CD4-positive, alpha-beta T cell treated with Interleukin-6 at 100 ng/mL for 8 hours (primary cell): Measurements from ENCODE around the gene EEF1AKMT4.
"Not testable (repeated sequence)": the region's sequence is repeated elsewhere in the genome, so short reads cannot be mapped to it uniquely, and the experiment has no call there.

Source experiments
- DNase-seq: peaks from one replicate; pipeline ENCODE4 v3.0.0-alpha.2; 2020; ENCODE audit warnings: mixed read lengths, low spot score

The EEF1AKMT4 gene

GRCh38 chr3:184259878-184260723 is 10.6 kb downstream of the EEF1AKMT4 start:
- no peak for DNase-seq

- DNase-seq = no peak
These were observed 11.3 kb downstream of the EEF1AKMT4 start for GRCh38 chr3:184260724-184261269.

GRCh38 chr3:184261270-184261853 is 11.9 kb downstream of the EEF1AKMT4 start, which contains the start of gene CAMK2N2:
TSS of gene CAMK2N2 (minus strand) at chr3:184261553. CDS start at chr3:184261285, 268 bp downstream.
- peak; percentile 30 for DNase-seq

- no peak for DNase-seq
These were observed 12.6 kb downstream of the EEF1AKMT4 start for GRCh38 chr3:184261854-184262763.

- no peak for DNase-seq
These were observed 13.3 kb downstream of the EEF1AKMT4 start for GRCh38 chr3:184262764-184263179.

- DNase-seq = not testable (repeated sequence)
These were observed 17.8 kb downstream of the EEF1AKMT4 start for GRCh38 chr3:184267249-184267648.

- no peak for DNase-seq
These were observed 22.8 kb downstream of the EEF1AKMT4 start for GRCh38 chr3:184272269-184272668.

GRCh38 chr3:184275381-184275701 is 25.9 kb downstream of the EEF1AKMT4 start:
- no peak for DNase-seq

GRCh38 chr3:184275961-184276910 is 26.8 kb downstream of the EEF1AKMT4 start, which contains the start of gene ECE2:
TSS of gene ECE2 (plus strand) at chr3:184276022. CDS start at chr3:184276154, 132 bp downstream.
- DNase-seq = no peak

- no peak for DNase-seq
These were observed 27.9 kb downstream of the EEF1AKMT4 start for GRCh38 chr3:184277366-184277765.

- no peak for DNase-seq
These were observed 33.5 kb downstream of the EEF1AKMT4 start for GRCh38 chr3:184282941-184283340.

GRCh38 chr3:184283681-184284080 is 34.2 kb downstream of the EEF1AKMT4 start:
- DNase-seq = no peak

GRCh38 chr3:184284696-184285095 is 35.2 kb downstream of the EEF1AKMT4 start:
- peak; percentile 17 for DNase-seq

- DNase-seq = peak; percentile 40
These were observed 40.0 kb downstream of the EEF1AKMT4 start for GRCh38 chr3:184289426-184289938.

- no peak for DNase-seq
These were observed 40.9 kb downstream of the EEF1AKMT4 start for GRCh38 chr3:184290331-184290730.

GRCh38 chr3:184291044-184291737 is 41.7 kb downstream of the EEF1AKMT4 start:
- DNase-seq = no peak

- DNase-seq = no peak
These were observed 42.4 kb downstream of the EEF1AKMT4 start for GRCh38 chr3:184291738-184292445.

- DNase-seq = no peak
These were observed 46.3 kb downstream of the EEF1AKMT4 start for GRCh38 chr3:184295771-184296170.

- DNase-seq = no peak
These were observed 47.1 kb downstream of the EEF1AKMT4 start for GRCh38 chr3:184296616-184297015.
